ENCODE data around the gene RPL27.

DNA sequence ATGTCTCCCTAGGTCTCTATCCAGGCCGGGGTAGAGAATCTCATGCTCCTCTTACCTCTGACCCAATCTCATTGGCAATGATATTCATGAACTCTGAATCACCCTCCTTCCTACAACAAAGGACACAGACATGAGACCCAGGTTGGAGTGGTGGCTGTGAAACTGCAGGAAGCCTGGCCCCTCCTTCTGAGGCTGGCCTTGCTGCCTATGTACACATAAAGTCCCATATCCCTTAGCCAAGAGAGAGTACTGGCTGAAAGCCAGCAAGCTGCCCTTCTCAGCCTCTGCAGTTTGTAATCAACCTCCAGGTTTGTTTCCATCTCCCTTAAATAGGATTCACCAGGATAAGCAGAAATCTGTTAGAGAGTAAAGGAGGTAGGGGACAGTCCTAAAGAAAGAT lies 44.5 kb upstream of the RPL27 start:
- TF ChIP-seq, protein P1, sequence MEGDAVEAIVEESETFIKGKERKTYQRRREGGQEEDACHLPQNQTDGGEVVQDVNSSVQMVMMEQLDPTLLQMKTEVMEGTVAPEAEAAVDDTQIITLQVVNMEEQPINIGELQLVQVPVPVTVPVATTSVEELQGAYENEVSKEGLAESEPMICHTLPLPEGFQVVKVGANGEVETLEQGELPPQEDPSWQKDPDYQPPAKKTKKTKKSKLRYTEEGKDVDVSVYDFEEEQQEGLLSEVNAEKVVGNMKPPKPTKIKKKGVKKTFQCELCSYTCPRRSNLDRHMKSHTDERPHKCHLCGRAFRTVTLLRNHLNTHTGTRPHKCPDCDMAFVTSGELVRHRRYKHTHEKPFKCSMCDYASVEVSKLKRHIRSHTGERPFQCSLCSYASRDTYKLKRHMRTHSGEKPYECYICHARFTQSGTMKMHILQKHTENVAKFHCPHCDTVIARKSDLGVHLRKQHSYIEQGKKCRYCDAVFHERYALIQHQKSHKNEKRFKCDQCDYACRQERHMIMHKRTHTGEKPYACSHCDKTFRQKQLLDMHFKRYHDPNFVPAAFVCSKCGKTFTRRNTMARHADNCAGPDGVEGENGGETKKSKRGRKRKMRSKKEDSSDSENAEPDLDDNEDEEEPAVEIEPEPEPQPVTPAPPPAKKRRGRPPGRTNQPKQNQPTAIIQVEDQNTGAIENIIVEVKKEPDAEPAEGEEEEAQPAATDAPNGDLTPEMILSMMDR (IDR thresholded peaks at IDR 0.05), result no peak
- no peak for TF ChIP-seq POLR2A (IDR thresholded peaks at IDR 0.05)

Measured in breast epithelium (tissue), 3 donors.